SK-N-MC (cell line): ENCODE measurements around the gene THEMIS2.

Source experiments
- EZH2 ChIP-seq: fragments of 200-600 bp; sonication (generic); IDR thresholded peaks from one replicate; pipeline ENCODE4 v1.6.1; 2017; ENCODE audit warnings: antibody characterized with exemption
- FOXP2 ChIP-seq: optimal IDR thresholded peaks from 2 replicates; pipeline ENCODE3; 2011; ENCODE audit warnings: mild to moderate bottlenecking, moderate library complexity; ENCODE audit not compliant: insufficient read depth; ENCODE audit errors: extremely low read length, control extremely low read depth
- POLR2AphosphoS5 ChIP-seq: IDR thresholded peaks from 2 replicates; pipeline ENCODE4 v1.6.1; 2012; ENCODE audit warnings: mild to moderate bottlenecking, low read depth, low read length, borderline replicate concordance

GRCh38 chr1:27894521-27894920 is 22.2 kb downstream of the THEMIS2 start:
- TF ChIP-seq POLR2AphosphoS5 (no peak), EZH2 (no peak), FOXP2 (no peak)
